Activated CD4-positive, alpha-beta T cell treated with anti-CD3 and anti-CD28 coated beads, Interleukin-2, amount 10 ng/mL, durations not matched to agents 7 days and 5 days (primary cell): ENCODE data around the gene TOP1. TPM values are rescaled to one million over a fixed set of nuclear protein-coding genes. Genes with fewer than 3 reads are reported as not detected.

Source experiments
- CTCF ChIA-PET: fragments of 350-600 bp; sonication (Branson Sonifier 250); formaldehyde crosslinking; loops from one replicate; lab custom pipeline; 2021; ENCODE audit warnings: antibody characterized with exemption; lab: Charles Lee
- POLR2A ChIA-PET: fragments of 350-600 bp; sonication (Branson Sonifier 250); formaldehyde crosslinking; loops from one replicate; lab custom pipeline; 2021; ENCODE audit warnings: antibody characterized with exemption; lab: Charles Lee
- DNase-seq: peaks from one replicate; pipeline ENCODE4 v3.0.0-alpha.2; 2020
- H3K27ac Mint-ChIP-seq: one replicate; pipeline ENCODE4 v1.8.0; 2021; ENCODE audit warnings: mild to moderate bottlenecking, moderate library complexity, mixed read lengths
- H3K27me3 Mint-ChIP-seq: one replicate; pipeline ENCODE4 v1.8.0; 2021; ENCODE audit warnings: mixed read lengths
- H3K36me3 Mint-ChIP-seq: one replicate; pipeline ENCODE4 v1.8.0; 2021; ENCODE audit warnings: low read depth, mixed read lengths
- H3K4me1 Mint-ChIP-seq: one replicate; pipeline ENCODE4 v1.8.0; 2021; ENCODE audit warnings: mixed read lengths
- H3K4me3 Mint-ChIP-seq: one replicate; pipeline ENCODE4 v1.8.0; 2021; ENCODE audit warnings: mild to moderate bottlenecking, moderate library complexity, mixed read lengths
- H3K9me3 Mint-ChIP-seq: one replicate; pipeline ENCODE4 v1.8.0; 2021; ENCODE audit warnings: mixed read lengths
- total RNA-seq, 2 experiments: library from RNA; stranded (reverse); gene quantifications; one replicate each; pipeline ENCODE4 v1.2.3, GENCODE V29; 2021

Gene TOP1
- total RNA-seq, 2 experiments from 2014 or later, result 66.7 to 76.9 TPM

- H3K4me3 Mint-ChIP-seq, result peak overlapping the region; percentile 84
- ChIA-PET POLR2A (interaction anchor here (0.6 kb wide), 1 partner anchor 13 kb away, joined by 3 read pairs; no protein-coding TSS in a partner anchor), CTCF (interaction anchor here (1.1 kb wide), 1 partner anchor 20 kb away, joined by 3 read pairs; no protein-coding TSS in a partner anchor)
- H3K4me1 Mint-ChIP-seq, result peaks cover 55% of the 10 kb centered on the region
- no peaks in the 10 kb centered on the region for H3K9me3 Mint-ChIP-seq
- DNase-seq, result peak; percentile 26
- H3K27ac Mint-ChIP-seq, result peak overlapping the region; percentile 95
- H3K27me3 Mint-ChIP-seq, result no peaks in the 10 kb centered on the region
- H3K36me3 Mint-ChIP-seq, result peaks cover 41% of the 10 kb centered on the region
These were observed 704 bp downstream of the TOP1 start for GRCh38 chr20:41029150-41029901.

DNA sequence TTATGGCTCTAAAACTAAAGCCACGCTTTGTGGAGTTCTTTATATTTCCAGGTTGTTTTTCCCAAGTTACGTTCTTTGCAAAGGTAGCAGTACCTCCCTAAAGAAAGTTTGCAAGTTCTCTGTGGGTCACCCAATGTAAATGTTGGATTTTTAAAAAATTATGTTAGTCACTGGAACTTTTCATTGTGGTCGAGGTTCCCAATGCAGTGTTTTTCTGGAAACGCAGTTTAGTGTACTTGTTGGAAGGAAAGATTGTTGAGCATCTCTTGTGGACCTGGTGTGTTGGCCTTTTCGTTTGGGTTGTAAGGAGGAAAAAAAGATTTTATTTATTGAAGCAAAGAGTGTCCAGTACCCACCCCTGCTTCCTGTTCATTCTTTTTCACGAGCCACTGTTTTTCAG is 1.4 kb downstream of the TOP1 start:
- Mint-ChIP-seq H3K4me1 (peaks cover 62% of the 10 kb centered on the region), H3K9me3 (no peaks in the 10 kb centered on the region), H3K4me3 (peak overlapping the region; percentile 84), H3K27me3 (no peaks in the 10 kb centered on the region), H3K36me3 (peaks cover 47% of the 10 kb centered on the region), H3K27ac (peak overlapping the region; percentile 95)
- no peak for DNase-seq
- POLR2A ChIA-PET, result interaction anchor here (0.6 kb wide), 1 partner anchor 12 kb away, joined by 3 read pairs; no protein-coding TSS in a partner anchor
- CTCF ChIA-PET, result interaction anchor here (1.1 kb wide), 1 partner anchor 20 kb away, joined by 3 read pairs; no protein-coding TSS in a partner anchor

GRCh38 chr20:41030531-41031242 is 2.1 kb downstream of the TOP1 start:
- Mint-ChIP-seq H3K36me3 (peaks cover 53% of the 10 kb centered on the region), H3K4me3 (peak overlapping the region; percentile 84), H3K4me1 (peaks cover 68% of the 10 kb centered on the region), H3K9me3 (no peaks in the 10 kb centered on the region), H3K27me3 (no peaks in the 10 kb centered on the region), H3K27ac (peak overlapping the region; percentile 31)
- ChIA-PET POLR2A (no interaction called here), CTCF (interaction anchor here (1.1 to 2.8 kb wide), 4 partner anchors 12 to 40 kb away, joined by 3 to 10 read pairs (median 6); no protein-coding TSS in a partner anchor)
- DNase-seq, result no peak

- peak overlapping the region; percentile 31 for H3K27ac Mint-ChIP-seq
- DNase-seq, result no peak
- ChIA-PET CTCF (interaction anchor here (1.0 to 2.8 kb wide), 7 partner anchors 10 to 44 kb away, joined by 3 to 10 read pairs (median 5); no protein-coding TSS in a partner anchor), POLR2A (no interaction called here)
- H3K9me3 Mint-ChIP-seq, result no peaks in the 10 kb centered on the region
- H3K4me3 Mint-ChIP-seq, result peak overlapping the region; percentile 84
- no peaks in the 10 kb centered on the region for H3K27me3 Mint-ChIP-seq
- H3K4me1 Mint-ChIP-seq, result peaks cover 73% of the 10 kb centered on the region
- peaks cover 57% of the 10 kb centered on the region for H3K36me3 Mint-ChIP-seq
These were observed 2.6 kb downstream of the TOP1 start for GRCh38 chr20:41031243-41031619.

- CTCF ChIA-PET, result interaction anchor here (1.0 to 2.8 kb wide), 7 partner anchors 9 to 43 kb away, joined by 3 to 10 read pairs (median 5); no protein-coding TSS in a partner anchor
- Mint-ChIP-seq H3K9me3 (no peaks in the 10 kb centered on the region), H3K36me3 (peaks cover 62% of the 10 kb centered on the region), H3K27ac (no peak overlapping the region), H3K4me1 (peaks cover 73% of the 10 kb centered on the region), H3K27me3 (no peaks in the 10 kb centered on the region), H3K4me3 (no peak overlapping the region)
- POLR2A ChIA-PET, result no interaction called here
- no peak for DNase-seq
These were observed 3.6 kb downstream of the TOP1 start for GRCh38 chr20:41032271-41032670.

DNA sequence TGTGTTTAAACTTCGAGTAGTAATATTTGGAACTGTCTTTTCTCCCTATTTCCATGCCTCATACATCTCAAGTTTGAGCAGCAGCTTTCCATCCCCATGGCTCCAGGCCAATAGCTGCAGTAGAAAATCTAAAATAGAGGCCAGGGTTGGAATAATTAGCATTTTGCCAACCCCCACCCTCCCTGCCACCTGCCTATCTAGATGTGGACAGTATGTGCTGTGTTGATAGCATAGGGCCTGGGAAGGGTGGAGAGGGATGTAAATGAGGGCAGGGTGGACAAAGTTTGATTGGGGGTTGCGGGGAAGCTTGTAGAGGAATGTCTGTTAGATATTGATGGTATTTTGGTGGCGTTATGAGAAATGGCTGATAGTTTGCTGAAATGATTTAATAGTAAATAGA is 5.6 kb downstream of the TOP1 start:
- H3K4me3 Mint-ChIP-seq, result no peak overlapping the region
- peaks cover 83% of the 10 kb centered on the region for H3K4me1 Mint-ChIP-seq
- ChIA-PET CTCF (interaction anchor here (1.7 to 2.0 kb wide), 2 partner anchors 12 to 41 kb away, joined by 4 to 8 read pairs; no protein-coding TSS in a partner anchor), POLR2A (no interaction called here)
- peaks cover 78% of the 10 kb centered on the region for H3K36me3 Mint-ChIP-seq
- DNase-seq, result no peak
- no peaks in the 10 kb centered on the region for H3K9me3 Mint-ChIP-seq
- H3K27me3 Mint-ChIP-seq, result no peaks in the 10 kb centered on the region
- no peak overlapping the region for H3K27ac Mint-ChIP-seq

DNA sequence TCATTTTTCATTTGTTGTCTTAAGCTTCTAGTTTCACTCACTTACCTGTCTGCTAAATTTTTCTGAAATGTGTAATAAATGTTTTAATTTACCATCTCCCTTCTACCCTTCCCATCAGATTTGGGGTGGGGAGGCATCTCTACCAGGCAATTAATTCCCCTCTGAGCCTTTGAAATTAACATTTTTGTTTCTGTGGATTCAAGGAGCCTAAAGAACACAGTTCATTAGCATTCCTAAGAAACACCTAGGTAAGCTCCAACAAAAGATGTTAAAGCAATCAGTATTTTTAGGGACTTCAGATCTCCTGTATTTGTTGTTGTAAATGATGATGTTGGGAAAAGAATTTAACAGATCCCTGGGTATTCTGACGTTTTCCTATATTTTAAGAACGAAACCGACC is 6.6 kb downstream of the TOP1 start:
- H3K9me3 Mint-ChIP-seq, result no peaks in the 10 kb centered on the region
- H3K27ac Mint-ChIP-seq, result no peak overlapping the region
- POLR2A ChIA-PET, result no interaction called here
- no peaks in the 10 kb centered on the region for H3K27me3 Mint-ChIP-seq
- H3K36me3 Mint-ChIP-seq, result peaks cover 75% of the 10 kb centered on the region
- DNase-seq, result no peak
- CTCF ChIA-PET, result interaction anchor here (0.7 to 2.0 kb wide), 5 partner anchors 11 to 42 kb away, joined by 3 to 8 read pairs (median 4); no protein-coding TSS in a partner anchor
- no peak overlapping the region for H3K4me3 Mint-ChIP-seq
- H3K4me1 Mint-ChIP-seq, result peaks cover 88% of the 10 kb centered on the region

GRCh38 chr20:41037179-41037578 is 8.6 kb downstream of the TOP1 start:
- Mint-ChIP-seq H3K36me3 (peaks cover 60% of the 10 kb centered on the region), H3K9me3 (no peaks in the 10 kb centered on the region), H3K27me3 (no peaks in the 10 kb centered on the region), H3K27ac (no peak overlapping the region), H3K4me1 (peaks cover 88% of the 10 kb centered on the region), H3K4me3 (no peak overlapping the region)
- CTCF ChIA-PET, result interaction anchor here (1.3 to 1.5 kb wide), 2 partner anchors 9 to 20 kb away, joined by 4 to 5 read pairs; no protein-coding TSS in a partner anchor
- DNase-seq, result no peak
- POLR2A ChIA-PET, result no interaction called here

DNA sequence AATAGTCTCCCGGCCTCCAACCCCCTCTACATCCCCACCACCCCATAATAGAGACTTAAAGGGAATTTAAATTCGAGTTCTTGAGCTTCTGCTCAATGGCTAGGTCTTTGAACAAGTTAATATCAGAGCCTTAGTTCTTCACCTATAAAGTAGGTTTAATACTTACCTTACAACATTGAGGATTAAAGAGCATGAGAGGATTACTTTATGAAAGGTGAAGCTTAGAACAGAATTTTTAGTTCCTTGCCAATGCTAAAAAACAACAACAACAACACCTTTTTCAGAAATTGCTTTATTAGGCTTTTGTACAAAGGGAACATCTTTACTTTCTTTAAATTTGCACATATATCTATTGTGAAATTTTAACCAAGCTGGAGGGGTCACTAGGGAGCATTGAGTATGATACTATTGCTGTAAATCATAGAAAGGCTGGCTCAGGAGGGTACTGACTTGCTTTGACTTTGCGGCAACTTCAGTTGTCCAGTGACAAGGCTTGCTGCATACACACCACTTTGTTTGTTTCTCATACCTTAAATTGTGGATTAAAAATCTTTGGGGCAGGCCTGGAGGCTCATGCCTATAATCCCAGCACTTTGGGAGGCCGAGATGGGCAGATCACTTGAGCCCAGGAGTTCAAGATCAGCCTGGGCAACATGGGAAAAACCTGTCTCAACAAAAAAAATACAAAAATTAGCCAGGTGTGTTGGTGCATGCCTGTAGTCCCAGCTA is 9.7 kb downstream of the TOP1 start:
- POLR2A ChIA-PET, result no interaction called here
- no peaks in the 10 kb centered on the region for H3K9me3 Mint-ChIP-seq
- H3K27me3 Mint-ChIP-seq, result no peaks in the 10 kb centered on the region
- peaks cover 55% of the 10 kb centered on the region for H3K36me3 Mint-ChIP-seq
- no peak for DNase-seq
- H3K4me3 Mint-ChIP-seq, result no peak overlapping the region
- CTCF ChIA-PET, result interaction anchor here (1.2 to 1.5 kb wide), 3 partner anchors 8 to 21 kb away, joined by 4 to 5 read pairs (median 4); no protein-coding TSS in a partner anchor
- H3K27ac Mint-ChIP-seq, result peak overlapping the region; percentile 50
- peaks cover 88% of the 10 kb centered on the region for H3K4me1 Mint-ChIP-seq

GRCh38 chr20:41038878-41039404 is 10.3 kb downstream of the TOP1 start:
- POLR2A ChIA-PET, result interaction anchor here (0.6 kb wide), 1 partner anchor 609 kb away, joined by 3 read pairs; no protein-coding TSS in a partner anchor
- Mint-ChIP-seq H3K4me1 (peaks cover 86% of the 10 kb centered on the region), H3K36me3 (peaks cover 59% of the 10 kb centered on the region), H3K27me3 (no peaks in the 10 kb centered on the region), H3K27ac (peak overlapping the region; percentile 50), H3K9me3 (no peaks in the 10 kb centered on the region), H3K4me3 (no peak overlapping the region)
- DNase-seq, result no peak
- CTCF ChIA-PET, result interaction anchor here (0.6 to 1.2 kb wide), 4 partner anchors 9 to 312 kb away, joined by 3 to 4 read pairs (median 4); no protein-coding TSS in a partner anchor

GRCh38 chr20:41040855-41041254 is 12.2 kb downstream of the TOP1 start:
- no peaks in the 10 kb centered on the region for H3K27me3 Mint-ChIP-seq
- CTCF ChIA-PET, result interaction anchor here (0.6 to 1.6 kb wide), 8 partner anchors 9 to 50 kb away, joined by 3 to 7 read pairs (median 4); no protein-coding TSS in a partner anchor
- H3K27ac Mint-ChIP-seq, result peak overlapping the region; percentile 82
- H3K36me3 Mint-ChIP-seq, result peaks cover 47% of the 10 kb centered on the region
- peaks cover 76% of the 10 kb centered on the region for H3K4me1 Mint-ChIP-seq
- DNase-seq, result peak; percentile 27
- POLR2A ChIA-PET, result no interaction called here
- no peak overlapping the region for H3K4me3 Mint-ChIP-seq
- no peaks in the 10 kb centered on the region for H3K9me3 Mint-ChIP-seq
